WTC11 (cell line): ENCODE measurements around the gene HORMAD1. TPM values are rescaled to one million over a fixed set of nuclear protein-coding genes. Genes with fewer than 3 reads are reported as not detected.

Experiments used
- ATAC-seq: fragments of 200-7000 bp; cut with Tn5 transposase; 2 replicates; pipeline ENCODE4 v1.10.0; 2021; ENCODE audit warnings: mild to moderate bottlenecking, moderate library complexity
- CTCF ChIA-PET: fragments of 300-600 bp; sonication (Branson Sonifier 250); formaldehyde crosslinking; loops from one replicate; lab custom pipeline; 2021; ENCODE audit warnings: antibody characterized with exemption; lab: Charles Lee
- POLR2A ChIA-PET: fragments of 350-600 bp; sonication (Branson Sonifier 250); formaldehyde crosslinking; loops from one replicate; lab custom pipeline; 2021; ENCODE audit warnings: antibody characterized with exemption; lab: Charles Lee
- DNase-seq: peaks from one replicate; pipeline ENCODE4 v3.0.0; 2021; ENCODE audit warnings: low spot score
- H3K27ac Mint-ChIP-seq: 2 replicates; pipeline ENCODE4 v1.8.0; 2021; ENCODE audit warnings: mixed read lengths
- H3K27me3 Mint-ChIP-seq: 2 replicates; pipeline ENCODE4 v1.8.0; 2021; ENCODE audit warnings: low read depth, mild to moderate bottlenecking, moderate library complexity, mixed read lengths
- H3K36me3 Mint-ChIP-seq: 2 replicates; pipeline ENCODE4 v1.8.0; 2021; ENCODE audit warnings: mixed read lengths
- H3K4me1 Mint-ChIP-seq: 2 replicates; pipeline ENCODE4 v1.8.0; 2022; ENCODE audit warnings: mixed read lengths
- H3K4me3 Mint-ChIP-seq: 2 replicates; pipeline ENCODE4 v1.8.0; 2021; ENCODE audit warnings: mild to moderate bottlenecking, moderate library complexity, mixed read lengths
- H3K9me3 Mint-ChIP-seq: 2 replicates; pipeline ENCODE4 v1.8.0; 2021; ENCODE audit warnings: mixed read lengths
- ARID4B ChIP-seq: sonication (generic); formaldehyde crosslinking; IDR thresholded peaks from 2 replicates; pipeline ENCODE4 v1.8.0; 2023; ENCODE audit warnings: missing genetic modification reagents, mild to moderate bottlenecking, borderline replicate concordance
- ELF4 ChIP-seq: sonication (generic); formaldehyde crosslinking; IDR thresholded peaks from 2 replicates; pipeline ENCODE4 v1.8.1; 2022; ENCODE audit warnings: low read depth, mild to moderate bottlenecking, moderate library complexity, missing genetic modification reagents
- ERG ChIP-seq: fragments of 250-450 bp; sonication (Bioruptor Pico); IDR thresholded peaks from 2 replicates; pipeline ENCODE4 v1.8.0; 2021; ENCODE audit warnings: mild to moderate bottlenecking
- FOXK1 ChIP-seq: sonication (generic); formaldehyde crosslinking; IDR thresholded peaks from 2 replicates; pipeline ENCODE4 v1.8.0; 2022; ENCODE audit warnings: mild to moderate bottlenecking, moderate library complexity, missing genetic modification reagents
- FOXP1 ChIP-seq: sonication (generic); formaldehyde crosslinking; IDR thresholded peaks from 2 replicates; pipeline ENCODE4 v1.8.0; 2022; ENCODE audit warnings: missing genetic modification reagents, mild to moderate bottlenecking, moderate library complexity, borderline replicate concordance
- GABPB1 ChIP-seq: sonication (generic); formaldehyde crosslinking; IDR thresholded peaks from 2 replicates; pipeline ENCODE4 v1.8.1; 2023; ENCODE audit warnings: mild to moderate bottlenecking, missing genetic modification reagents
- JAZF1 ChIP-seq: fragments of 250-450 bp; sonication (Bioruptor Pico); IDR thresholded peaks from 2 replicates; pipeline ENCODE4 v1.9.0; 2021; ENCODE audit warnings: moderate library complexity, mild to moderate bottlenecking, inconsistent platforms
- MAX ChIP-seq: sonication (generic); formaldehyde crosslinking; IDR thresholded peaks from 2 replicates; pipeline ENCODE4 v1.8.0; 2022; ENCODE audit warnings: mild to moderate bottlenecking, missing genetic modification reagents
- NFATC4 ChIP-seq: fragments of 250-450 bp; sonication (Bioruptor Pico); IDR thresholded peaks from 2 replicates; pipeline ENCODE4 v1.9.0; 2021; ENCODE audit warnings: mild to moderate bottlenecking
- NR3C1 ChIP-seq: sonication (generic); formaldehyde crosslinking; conservative IDR thresholded peaks from 2 replicates; pipeline ENCODE4 v1.8.1; 2023; ENCODE audit warnings: low read depth, mild to moderate bottlenecking, missing genetic modification reagents
- OVOL2 ChIP-seq: fragments of 250-450 bp; sonication (Bioruptor Pico); IDR thresholded peaks from 2 replicates; pipeline ENCODE4 v1.9.0; 2021; ENCODE audit warnings: mild to moderate bottlenecking, borderline replicate concordance
- PRDM15 ChIP-seq: sonication (generic); formaldehyde crosslinking; IDR thresholded peaks from 2 replicates; pipeline ENCODE4 v1.8.0; 2022; ENCODE audit warnings: missing genetic modification reagents
- SMAD3 ChIP-seq: sonication (generic); formaldehyde crosslinking; IDR thresholded peaks from 2 replicates; pipeline ENCODE4 v1.8.0; 2022; ENCODE audit warnings: missing genetic modification reagents, mild to moderate bottlenecking, borderline replicate concordance
- TCF7 ChIP-seq: sonication (generic); formaldehyde crosslinking; IDR thresholded peaks from 2 replicates; pipeline ENCODE4 v1.8.0; 2022; ENCODE audit warnings: mild to moderate bottlenecking, low read depth, missing genetic modification reagents, moderate library complexity
- TP53 ChIP-seq: sonication (generic); formaldehyde crosslinking; IDR thresholded peaks from 2 replicates; pipeline ENCODE4 v1.8.1; 2023; ENCODE audit warnings: mild to moderate bottlenecking, missing genetic modification reagents
- ZBTB21 ChIP-seq: sonication (generic); formaldehyde crosslinking; IDR thresholded peaks from 2 replicates; pipeline ENCODE4 v1.8.1; 2023; ENCODE audit warnings: mild to moderate bottlenecking, missing genetic modification reagents, borderline replicate concordance
- ZBTB43 ChIP-seq: sonication (generic); formaldehyde crosslinking; IDR thresholded peaks from 2 replicates; pipeline ENCODE4 v1.8.1; 2023; ENCODE audit warnings: mild to moderate bottlenecking, missing genetic modification reagents
- ZNF219 ChIP-seq: sonication (generic); formaldehyde crosslinking; IDR thresholded peaks from 2 replicates; pipeline ENCODE4 v1.8.0; 2023; ENCODE audit warnings: missing genetic modification reagents, mild to moderate bottlenecking, borderline replicate concordance
- ZNF232 ChIP-seq: sonication (generic); formaldehyde crosslinking; IDR thresholded peaks from 2 replicates; pipeline ENCODE4 v1.8.0; 2022; ENCODE audit warnings: mild to moderate bottlenecking, missing genetic modification reagents
- ZNF263 ChIP-seq: sonication (generic); formaldehyde crosslinking; IDR thresholded peaks from 2 replicates; pipeline ENCODE4 v1.8.1; 2022; ENCODE audit warnings: low read depth, mild to moderate bottlenecking, moderate library complexity, missing genetic modification reagents
- ZNF317 ChIP-seq: sonication (generic); formaldehyde crosslinking; IDR thresholded peaks from 2 replicates; pipeline ENCODE4 v1.8.1; 2023; ENCODE audit warnings: low read depth, mild to moderate bottlenecking, moderate library complexity, missing genetic modification reagents, borderline replicate concordance
- total RNA-seq: library from RNA; stranded (reverse); gene quantifications from 3 replicates; pipeline ENCODE4 v1.2.3, GENCODE V29; 2021

The HORMAD1 gene
- total RNA-seq, 1 experiment from 2014 or later, result not detected

GRCh38 chr1:150696590-150696989 is 24.1 kb downstream of the HORMAD1 start (continued):
- TF ChIP-seq ZNF263 (CRISPR knock-in tag) (no peak), SMAD3 (CRISPR knock-in tag) (no peak), FOXP1 (CRISPR knock-in tag) (no peak), FOXK1 (CRISPR knock-in tag) (no peak), ERG (CRISPR knock-in tag) (no peak)

GRCh38 chr1:150696162-150696561 is 24.5 kb downstream of the HORMAD1 start:
- H3K9me3 Mint-ChIP-seq, result no peaks in the 10 kb centered on the region
- DNase-seq, result no peak
- CTCF ChIA-PET, result interaction anchor here (0.7 to 1.4 kb wide), 2 partner anchors 117 kb away, joined by 3 to 13 read pairs; no protein-coding TSS in a partner anchor
- TF ChIP-seq ZNF219, result no peak
- no peak for TF ChIP-seq JAZF1 (CRISPR knock-in tag)
- no peak for TF ChIP-seq ZBTB21 (CRISPR knock-in tag)
- no peak for TF ChIP-seq FOXP1 (CRISPR knock-in tag)
- no peak for TF ChIP-seq TCF7 (CRISPR knock-in tag)
- TF ChIP-seq ZNF232 (CRISPR knock-in tag), result no peak
- TF ChIP-seq TP53 (CRISPR knock-in tag), result no peak
- no peak for TF ChIP-seq NFATC4 (CRISPR knock-in tag)
- TF ChIP-seq ZNF317, result no peak
- TF ChIP-seq ELF4 (CRISPR knock-in tag), result no peak
- TF ChIP-seq NR3C1 (CRISPR knock-in tag), result no peak
- TF ChIP-seq PRDM15 (CRISPR knock-in tag), result no peak
- no peak for TF ChIP-seq ZBTB43 (CRISPR knock-in tag)
- no peak for TF ChIP-seq SMAD3 (CRISPR knock-in tag)
- no peaks in the 10 kb centered on the region for H3K27me3 Mint-ChIP-seq
- peaks cover 40% of the 10 kb centered on the region for H3K36me3 Mint-ChIP-seq
- POLR2A ChIA-PET, result interaction anchor here (1.1 to 1.2 kb wide), 2 partner anchors 12 to 117 kb away, joined by 4 to 7 read pairs; partner anchors contain the start of gene MCL1
- H3K4me1 Mint-ChIP-seq, result peaks cover 8% of the 10 kb centered on the region
- H3K27ac Mint-ChIP-seq, result peak overlapping the region; percentile 92
- H3K4me3 Mint-ChIP-seq, result peak overlapping the region; percentile 92
- no peak for ATAC-seq

- Mint-ChIP-seq H3K27me3 (no peaks in the 10 kb centered on the region), H3K27ac (peak overlapping the region; percentile 15), H3K4me3 (peak overlapping the region; percentile 62)
- no peak for ATAC-seq
- TF ChIP-seq ARID4B (CRISPR knock-in tag) (no peak), OVOL2 (CRISPR knock-in tag) (no peak), MAX (CRISPR knock-in tag) (no peak), FOXP1 (CRISPR knock-in tag) (no peak), TCF7 (CRISPR knock-in tag) (no peak), GABPB1 (CRISPR knock-in tag) (no peak)
- TF ChIP-seq, all 79 proteins: peak for 0
- CTCF ChIA-PET, result interaction anchor here (0.7 kb wide), 1 partner anchor 118 kb away, joined by 3 read pairs; no protein-coding TSS in a partner anchor
- DNase-seq, result no peak
- peaks cover 43% of the 10 kb centered on the region for H3K36me3 Mint-ChIP-seq
- peaks cover 8% of the 10 kb centered on the region for H3K4me1 Mint-ChIP-seq
- no peaks in the 10 kb centered on the region for H3K9me3 Mint-ChIP-seq
- POLR2A ChIA-PET, result interaction anchor here (1.1 kb wide), 1 partner anchor 116 kb away, joined by 4 read pairs; the partner anchor contains the start of gene MCL1
Measured at GRCh38 chr1:150695561-150695960, 25.1 kb downstream of the HORMAD1 start.
